Panc1 (cell line): Measurements from ENCODE around the gene IFNL4.

ENCODE experiments used
- CTCF ChIP-seq: fragments of 450-650 bp; IDR thresholded peaks from 2 replicates; pipeline ENCODE4 v1.5.1; 2017; ENCODE audit warnings: mild to moderate bottlenecking
- POLR2AphosphoS5 ChIP-seq: IDR thresholded peaks from 2 replicates; pipeline ENCODE4 v1.6.1; 2012; ENCODE audit warnings: mild to moderate bottlenecking, low read depth, low read length, moderate library complexity
- SIN3A ChIP-seq: IDR thresholded peaks from 2 replicates; pipeline ENCODE4 v1.6.1; 2012; ENCODE audit warnings: low read depth, mild to moderate bottlenecking, low read length, moderate library complexity, borderline replicate concordance; ENCODE audit not compliant: insufficient read depth

GRCh38 chr19:39248806-39249205, at the start of gene IFNL4:
- TF ChIP-seq SIN3A = no peak
- TF ChIP-seq CTCF = no peak
- no peak for TF ChIP-seq POLR2AphosphoS5
